Measurements from ENCODE around the gene ZBED2. TPM values are rescaled to one million over a fixed set of nuclear protein-coding genes. Genes with fewer than 3 reads are reported as not detected.

Gene ZBED2
- total RNA-seq, 1 experiment from 2014 or later: 0.69 TPM

GRCh38 chr3:111617912-111618601 lies 22.9 kb upstream of the ZBED2 start:
- no peaks in the 10 kb centered on the region for H4K20me1 ChIP-seq (ENCODE audit: low read length)
- no peaks in the 10 kb centered on the region for H3F3A ChIP-seq (ENCODE audit: low read length, unreplicated experiment)
- H3K36me3 ChIP-seq (ENCODE audit: low read depth, low read length): no peaks in the 10 kb centered on the region
- ChIA-PET POLR2A (ENCODE audit: unreplicated experiment) (no interaction called here), CTCF (interaction anchor here (1.1 kb wide), 1 partner anchor 40 kb away, joined by 4 read pairs; no protein-coding TSS in a partner anchor)
- H3K27me3 ChIP-seq (ENCODE audit: low read length): no peaks in the 10 kb centered on the region
- intact Hi-C loops (cut with micrococcal nuclease): loop anchor here (2.0 kb wide), 1 partner anchor 33 kb away; no protein-coding TSS in a partner anchor
- peak overlapping the region; percentile 50 for H3K27ac ChIP-seq (ENCODE audit: low read length)
- H3K9me3 ChIP-seq (ENCODE audit: low read length): no peaks in the 10 kb centered on the region
- peak overlapping the region; percentile 27 for H3K4me2 ChIP-seq (ENCODE audit: low read length)
- no peak overlapping the region for H2AFZ ChIP-seq (ENCODE audit: low read length)
- BruUV-seq (replicated peaks): no TSS peak
- H3K9ac ChIP-seq (ENCODE audit: low read length): no peak overlapping the region
- ATAC-seq (peak; percentile 59), DNase-seq (peak; percentile 61)
- peaks cover 20% of the 10 kb centered on the region for H3K4me1 ChIP-seq (ENCODE audit: insufficient read depth, low read length)
- H3K4me3 ChIP-seq (ENCODE audit: low read length): no peak overlapping the region
- no peaks in the 10 kb centered on the region for H3K9me2 ChIP-seq (replicated peaks; ENCODE audit: low read length)
- TF ChIP-seq CTCF (conservative IDR thresholded peaks at IDR 0.05; ENCODE audit: low read depth, low read length): no peak
- TF ChIP-seq EZH2 (IDR thresholded peaks at IDR 0.05; ENCODE audit: low read length, unreplicated experiment): no peak
- no peak for TF ChIP-seq EZH2phosphoT487 (IDR thresholded peaks at IDR 0.05; ENCODE audit: borderline replicate concordance, low read length)
- no peaks in the 10 kb centered on the region for H3K79me2 ChIP-seq (ENCODE audit: low read length)

GRCh38 chr3:111617406-111617805 lies 22.3 kb upstream of the ZBED2 start:
- DNase-seq (no peak), ATAC-seq (no peak)
- intact Hi-C loops (cut with micrococcal nuclease): no loop called here
- no peak overlapping the region for H3K9ac ChIP-seq (ENCODE audit: low read length)
- TF ChIP-seq EZH2phosphoT487 (IDR thresholded peaks at IDR 0.05; ENCODE audit: borderline replicate concordance, low read length) (no peak), CTCF (conservative IDR thresholded peaks at IDR 0.05; ENCODE audit: low read depth, low read length) (no peak)
- no peaks in the 10 kb centered on the region for H3K9me2 ChIP-seq (replicated peaks; ENCODE audit: low read length)
- H3K4me2 ChIP-seq (ENCODE audit: low read length): no peak overlapping the region
- no TSS peak for BruUV-seq (replicated peaks)
- H3F3A ChIP-seq (ENCODE audit: low read length, unreplicated experiment): no peaks in the 10 kb centered on the region
- H3K4me1 ChIP-seq (ENCODE audit: insufficient read depth, low read length): peaks cover 20% of the 10 kb centered on the region
- no peaks in the 10 kb centered on the region for H4K20me1 ChIP-seq (ENCODE audit: low read length)
- no peaks in the 10 kb centered on the region for H3K9me3 ChIP-seq (ENCODE audit: low read length)
- no peak overlapping the region; the same call in 1 of the 2 replicates for H3K27ac ChIP-seq (ENCODE audit: low read length)
- no peak overlapping the region for H2AFZ ChIP-seq (ENCODE audit: low read length)
- H3K27me3 ChIP-seq (ENCODE audit: low read length): no peaks in the 10 kb centered on the region
- H3K36me3 ChIP-seq (ENCODE audit: low read depth, low read length): no peaks in the 10 kb centered on the region
- ChIA-PET POLR2A (ENCODE audit: unreplicated experiment) (no interaction called here), CTCF (no interaction called here)
- no peaks in the 10 kb centered on the region for H3K79me2 ChIP-seq (ENCODE audit: low read length)
- no peak overlapping the region for H3K4me3 ChIP-seq (ENCODE audit: low read length)

GRCh38 chr3:111616417-111617105 lies 21.4 kb upstream of the ZBED2 start:
- POLR2A ChIA-PET (ENCODE audit: unreplicated experiment): no interaction called here
- CTCF ChIA-PET: interaction anchor here (0.6 kb wide), 1 partner anchor 39 kb away, joined by 4 read pairs; no protein-coding TSS in a partner anchor
- TF ChIP-seq CTCF (conservative IDR thresholded peaks at IDR 0.05; ENCODE audit: low read depth, low read length): peak; percentile 58
- TF ChIP-seq EZH2phosphoT487 (IDR thresholded peaks at IDR 0.05; ENCODE audit: borderline replicate concordance, low read length): no peak
- intact Hi-C loops (cut with micrococcal nuclease): loop anchor here (1.0 kb wide), 1 partner anchor 38 kb away; no protein-coding TSS in a partner anchor
- H3K27me3 ChIP-seq (ENCODE audit: low read length): no peaks in the 10 kb centered on the region
- no peaks in the 10 kb centered on the region for H3K36me3 ChIP-seq (ENCODE audit: low read depth, low read length)
- H3K4me2 ChIP-seq (ENCODE audit: low read length): no peak overlapping the region
- no peaks in the 10 kb centered on the region for H3K79me2 ChIP-seq (ENCODE audit: low read length)
- H4K20me1 ChIP-seq (ENCODE audit: low read length): no peaks in the 10 kb centered on the region
- no peak overlapping the region for H3K4me3 ChIP-seq (ENCODE audit: low read length)
- no peak overlapping the region for H2AFZ ChIP-seq (ENCODE audit: low read length)
- no peaks in the 10 kb centered on the region for H3K9me3 ChIP-seq (ENCODE audit: low read length)
- no peaks in the 10 kb centered on the region for H3F3A ChIP-seq (ENCODE audit: low read length, unreplicated experiment)
- H3K9ac ChIP-seq (ENCODE audit: low read length): no peak overlapping the region
- H3K27ac ChIP-seq (ENCODE audit: low read length): no peak overlapping the region
- BruUV-seq (replicated peaks): no TSS peak
- peaks cover 20% of the 10 kb centered on the region for H3K4me1 ChIP-seq (ENCODE audit: insufficient read depth, low read length)
- H3K9me2 ChIP-seq (replicated peaks; ENCODE audit: low read length): no peaks in the 10 kb centered on the region
- ATAC-seq: peak; percentile 12; the same call in 1 of the 2 replicates
- peak; percentile 62 for DNase-seq
